ENCODE results near the gene RHOT2.
A peak's percentile ranks its signal among the peaks of the same experiment; 100 is the strongest.

RHOT2 gene

DNA sequence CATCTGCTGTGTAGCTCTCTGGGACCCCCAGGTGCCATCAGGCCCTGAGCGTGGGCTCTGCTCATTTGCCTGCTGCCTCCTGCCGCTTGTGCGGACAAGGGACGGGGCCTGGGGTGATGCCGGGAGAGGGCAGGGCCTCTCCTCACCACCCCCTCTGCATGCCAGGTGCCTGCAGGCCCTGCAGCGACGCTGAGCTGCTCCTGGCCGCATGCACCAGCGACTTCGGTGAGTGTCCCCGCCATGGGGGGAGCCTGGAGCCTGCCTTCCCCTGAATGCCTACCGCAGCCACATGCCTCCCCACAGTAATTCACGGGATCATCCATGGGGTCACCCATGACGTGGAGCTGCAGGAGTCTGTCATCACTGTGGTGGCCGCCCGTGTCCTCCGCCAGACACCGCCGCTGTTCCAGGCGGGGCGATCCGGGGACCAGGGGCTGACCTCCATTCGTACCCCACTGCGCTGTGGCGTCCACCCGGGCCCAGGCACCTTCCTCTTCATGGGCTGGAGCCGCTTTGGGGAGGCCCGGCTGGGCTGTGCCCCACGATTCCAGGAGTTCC is 48.9 kb downstream of the RHOT2 start:
- no peak for DNase-seq

DNA sequence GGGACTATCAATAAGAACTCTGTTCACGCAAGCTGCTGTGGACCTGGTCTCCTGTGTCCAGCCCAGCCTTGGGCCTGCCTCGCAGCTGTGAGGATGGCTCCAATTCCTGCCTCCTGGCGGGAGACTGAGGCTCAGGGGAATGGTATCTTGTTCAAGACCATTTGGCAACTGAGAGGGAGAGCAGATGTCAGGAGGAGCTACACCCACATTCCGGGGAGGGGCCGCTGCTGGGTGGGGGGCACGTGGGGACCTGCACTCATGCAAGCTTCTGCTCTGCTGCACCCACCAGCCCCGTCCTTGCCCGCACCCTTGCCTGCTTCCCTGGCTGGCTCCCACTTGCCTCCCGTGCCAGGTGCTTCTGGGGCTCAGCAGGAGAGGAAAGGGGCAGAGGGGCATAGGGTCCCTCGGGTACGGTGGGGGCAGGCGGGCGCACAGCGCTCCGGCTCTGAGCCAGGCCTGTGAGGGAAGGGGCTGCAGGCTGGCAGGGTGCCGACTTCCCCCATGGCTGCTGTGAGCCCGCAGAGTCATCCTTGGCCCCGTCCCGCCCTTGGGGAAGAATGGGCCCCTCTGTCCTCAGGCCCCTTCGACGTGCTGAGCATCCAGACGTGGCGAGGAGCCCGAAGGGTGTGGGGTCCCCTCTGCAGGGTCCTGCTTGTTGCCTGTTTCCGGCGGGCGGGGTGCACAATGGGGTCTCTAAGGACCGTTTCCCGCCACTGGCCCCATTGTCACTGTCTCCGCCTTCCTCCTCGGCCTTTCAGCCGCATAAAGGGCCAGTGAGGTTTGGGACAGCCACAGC is 49.7 kb downstream of the RHOT2 start:
- DNase-seq: no peak

DNA sequence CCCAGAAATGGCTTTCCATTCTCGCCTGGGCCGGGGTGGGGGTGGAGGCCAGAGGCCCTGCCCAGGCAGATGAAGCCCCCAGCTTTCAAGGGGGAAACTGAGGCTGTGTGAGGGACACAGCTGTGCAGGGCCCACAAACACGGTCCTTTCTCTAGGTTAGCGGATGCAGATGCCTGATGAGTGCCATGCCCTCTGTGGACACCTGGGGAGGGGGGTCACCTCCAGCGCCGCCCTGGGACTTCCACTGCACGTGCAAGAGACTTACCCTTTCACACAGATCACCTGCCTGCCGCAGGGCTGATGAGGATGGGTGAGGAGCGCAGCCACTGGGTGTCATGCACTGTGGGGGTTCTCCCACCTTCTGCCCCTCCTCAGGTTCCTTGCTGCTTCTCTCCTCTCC is 50.5 kb downstream of the RHOT2 start:
- no peak for DNase-seq

DNA sequence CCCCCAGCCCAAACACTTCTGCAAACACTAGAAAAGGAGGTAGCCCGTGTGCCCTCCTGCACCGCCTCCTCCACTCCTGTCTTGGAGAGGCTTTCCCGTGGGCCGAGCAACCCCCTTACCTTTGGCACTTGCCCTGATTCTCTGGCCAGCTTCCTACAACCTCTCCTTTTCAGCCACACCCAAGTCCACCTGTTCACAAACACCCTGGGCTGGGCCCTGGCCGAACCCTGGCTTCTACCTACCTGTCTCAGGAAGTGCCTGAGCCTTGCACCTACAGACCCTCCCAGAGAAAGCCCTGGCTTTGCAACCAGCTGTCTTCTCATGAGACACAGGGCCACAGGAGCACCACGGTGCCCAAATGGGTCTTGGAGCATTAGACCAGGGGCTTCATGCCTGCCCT is 51.0 kb downstream of the RHOT2 start:
- no peak for DNase-seq

DNA sequence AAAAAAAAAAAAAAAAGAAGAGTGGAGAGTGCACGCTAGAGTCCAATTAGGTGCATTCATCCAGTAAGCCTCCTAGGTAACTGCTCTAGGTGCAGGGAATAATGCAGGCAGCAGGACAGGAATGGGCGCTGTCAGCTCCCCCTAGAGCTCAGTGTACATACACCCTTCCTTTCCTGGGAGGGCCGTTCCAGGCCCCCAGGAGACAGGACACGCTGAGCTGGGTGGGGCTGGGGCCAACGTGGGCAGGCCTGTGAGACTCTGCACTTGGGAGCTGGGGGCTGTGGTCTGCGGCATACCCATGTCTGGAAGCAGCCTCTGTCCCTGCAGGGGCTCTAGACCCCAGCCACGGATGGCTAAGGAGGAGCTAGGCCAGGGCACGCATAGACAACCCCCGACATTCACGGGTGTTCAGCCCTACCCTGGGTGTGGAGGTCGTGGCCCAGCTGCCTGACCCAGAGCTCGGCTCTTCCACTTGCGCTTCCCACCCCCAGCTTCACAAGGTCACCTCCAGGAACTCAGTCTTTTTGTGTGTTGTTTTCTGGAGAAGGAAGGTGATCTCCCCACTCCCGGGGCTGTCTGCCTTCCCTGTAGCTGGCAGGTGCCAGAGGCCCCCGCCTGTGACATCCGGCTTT is 52.0 kb downstream of the RHOT2 start:
- no peak for DNase-seq

DNA sequence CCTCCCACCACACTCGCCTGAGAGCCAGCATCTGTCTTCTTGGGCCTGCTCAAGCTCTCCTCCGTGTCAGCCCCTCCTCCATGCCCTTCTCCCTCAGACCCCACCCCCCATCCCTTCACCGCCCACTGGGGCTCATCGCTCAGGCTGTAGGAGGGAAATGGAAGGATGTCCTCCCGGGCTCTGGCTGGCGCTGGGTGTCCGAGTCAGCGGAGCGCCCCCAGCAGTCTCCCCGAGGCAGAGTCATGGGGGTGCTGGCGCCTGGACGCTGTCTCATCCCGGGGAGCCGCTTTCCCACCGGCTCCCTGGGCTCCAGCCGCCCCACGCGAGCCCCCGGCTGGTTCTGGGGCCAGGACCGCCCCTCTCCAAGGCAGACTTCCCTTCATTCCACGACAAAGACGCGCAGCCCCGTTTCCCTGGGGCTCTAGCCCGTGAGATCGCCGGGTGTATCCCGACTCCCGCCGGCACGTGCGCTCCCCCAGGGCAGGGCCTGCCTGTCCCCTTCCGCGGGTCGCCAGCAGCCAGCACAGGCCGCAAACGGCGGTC is 52.6 kb downstream of the RHOT2 start:
- DNase-seq: no peak

DNA sequence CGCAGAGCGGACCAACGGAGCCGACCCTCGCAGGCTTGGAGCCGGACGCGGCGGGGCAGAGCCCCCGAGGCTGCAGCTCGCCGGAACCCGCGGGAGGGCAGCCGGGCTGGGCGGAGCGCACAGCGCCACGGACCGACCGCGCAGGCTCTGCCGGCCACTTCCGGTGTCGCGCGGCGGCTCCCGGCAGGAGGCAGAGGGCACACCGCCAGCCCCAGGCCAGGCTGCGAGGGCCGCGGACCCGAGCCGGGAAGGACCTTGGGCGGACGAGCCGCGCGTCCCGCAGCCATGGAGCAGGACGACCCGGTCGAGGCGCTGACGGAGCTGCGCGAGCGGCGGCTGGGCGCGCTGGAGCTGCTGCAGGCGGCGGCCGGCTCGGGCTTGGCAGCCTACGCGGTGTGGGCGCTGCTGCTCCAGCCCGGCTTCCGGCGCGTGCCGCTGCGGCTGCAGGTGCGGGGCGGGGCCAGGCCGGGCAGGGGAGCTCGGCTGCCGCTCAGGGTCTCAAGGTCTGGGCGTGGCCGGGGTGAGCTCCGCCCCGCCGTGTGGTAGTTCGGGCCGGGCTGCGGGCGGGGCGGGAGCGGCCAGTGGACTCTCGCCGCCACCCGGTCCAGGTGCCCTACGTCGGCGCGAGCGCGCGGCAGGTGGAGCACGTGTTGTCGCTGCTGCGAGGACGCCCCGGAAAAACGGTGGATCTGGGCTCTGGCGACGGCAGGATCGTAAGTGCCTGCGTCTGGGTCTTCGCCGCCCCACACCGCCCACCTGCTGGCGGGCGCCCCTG is 53.2 kb downstream of the RHOT2 start, which contains the start of gene ANTKMT:
Gene ANTKMT, plus strand, starts transcription at position 157 of the 775 bp plus-strand sequence. Its CDS starts 129 bp downstream, at position 286.
- DNase-seq: peak; percentile 30

DNA sequence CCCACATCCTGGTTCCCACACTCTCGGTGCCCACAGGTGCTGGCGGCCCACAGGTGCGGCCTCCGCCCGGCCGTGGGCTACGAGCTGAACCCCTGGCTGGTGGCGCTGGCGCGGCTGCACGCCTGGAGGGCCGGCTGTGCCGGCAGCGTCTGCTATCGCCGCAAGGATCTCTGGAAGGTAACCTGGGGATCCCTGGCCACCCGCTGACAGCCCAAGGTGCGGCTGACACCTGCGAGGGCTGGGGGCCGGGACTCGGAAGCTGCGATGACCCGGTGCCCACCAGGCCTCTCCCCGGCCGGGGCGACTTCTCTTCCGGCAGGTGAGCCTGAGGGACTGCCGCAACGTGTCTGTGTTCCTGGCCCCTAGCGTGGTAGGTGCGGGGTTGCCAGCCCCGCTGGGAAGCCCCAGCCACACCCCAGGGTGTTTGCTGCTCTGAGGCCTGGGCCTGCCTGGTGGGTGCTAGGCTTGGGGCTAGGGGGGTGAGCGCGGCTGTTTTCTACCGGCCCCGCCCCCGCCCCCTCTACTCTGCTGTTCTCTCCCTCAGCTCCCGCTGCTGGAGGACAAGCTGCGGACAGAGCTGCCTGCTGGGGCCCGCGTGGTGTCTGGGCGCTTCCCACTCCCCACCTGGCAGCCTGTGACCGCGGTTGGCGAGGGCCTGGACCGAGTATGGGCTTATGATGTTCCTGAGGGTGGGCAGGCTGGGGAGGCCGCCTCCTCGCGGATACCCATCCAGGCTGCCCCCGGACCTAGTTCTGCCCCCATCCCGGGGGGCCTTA is 54.0 kb downstream of the RHOT2 start:
- no peak for DNase-seq

DNA sequence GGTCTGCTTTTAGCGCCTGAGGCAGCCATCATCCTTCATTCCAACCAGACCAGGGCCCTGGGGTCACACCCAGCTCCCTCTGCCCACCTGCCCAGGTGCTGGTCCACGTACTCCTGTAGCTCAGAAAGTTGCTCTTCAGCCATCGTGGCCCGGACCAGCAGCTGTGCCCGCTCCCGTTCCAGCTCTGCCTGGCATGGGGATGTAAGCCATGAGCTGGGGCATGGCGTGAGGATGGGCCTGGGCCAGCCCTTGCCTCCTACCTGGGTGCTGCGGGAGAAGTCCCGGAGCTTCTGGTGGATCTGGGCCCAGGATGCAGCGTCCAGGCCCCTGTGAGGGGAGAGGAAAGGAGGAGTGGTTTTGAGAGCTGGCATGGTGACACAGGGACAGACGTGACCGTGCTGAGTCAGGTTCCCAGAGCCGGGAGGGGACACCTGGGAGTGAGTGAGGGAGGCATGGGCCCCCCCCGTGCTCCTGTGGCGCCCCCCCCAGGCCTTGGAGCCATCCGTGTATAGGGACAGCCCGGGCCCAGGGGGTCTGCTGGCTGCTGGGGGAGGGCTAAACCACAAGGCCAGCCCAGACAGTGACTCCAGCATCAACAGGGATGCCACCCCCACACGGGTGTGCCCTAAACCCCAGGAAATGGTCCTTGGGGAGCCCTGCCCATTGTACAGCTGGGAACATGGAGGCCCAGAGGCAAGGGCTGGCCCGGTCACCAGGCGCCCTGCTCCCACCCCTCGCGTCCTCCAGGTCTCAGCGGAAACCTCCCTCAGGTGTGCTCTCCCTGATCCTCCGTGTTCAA is 55.1 kb downstream of the RHOT2 start:
- DNase-seq: no peak

DNA sequence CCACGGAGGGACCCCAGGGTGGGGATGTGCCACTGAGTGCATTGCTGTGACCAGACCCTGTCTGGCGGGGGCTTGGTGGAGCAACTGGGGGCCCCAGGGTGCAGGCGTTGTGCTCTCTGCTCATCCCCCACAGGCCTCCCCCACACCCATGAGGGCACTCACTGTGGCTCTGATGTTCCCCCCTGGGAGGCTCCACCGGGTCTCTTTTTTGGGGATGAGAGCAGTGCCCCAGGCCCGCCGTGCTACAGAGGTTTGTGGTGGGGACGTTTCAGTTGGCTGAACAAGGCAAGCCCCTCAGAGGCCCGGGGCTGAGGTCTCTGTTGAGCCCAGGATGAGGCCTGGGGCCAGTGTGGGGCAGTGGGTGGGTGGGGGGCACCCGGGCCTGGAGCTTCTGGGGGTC is 55.8 kb downstream of the RHOT2 start:
- no peak for DNase-seq
